SK-N-SH treated with all-trans-retinoic acid at 6 μM for 48 hours (cell line): ENCODE data around the gene OR1Q1.

ENCODE experiments used
- ATAC-seq: fragments of 200-7000 bp; cut with Tn5 transposase; 3 replicates; pipeline ENCODE4 v1.9.1; 2020; ENCODE audit warnings: mild to moderate bottlenecking, moderate library complexity
- ARNTL ChIP-seq: fragments of 450-650 bp; formaldehyde crosslinking; IDR thresholded peaks from 2 replicates; pipeline ENCODE4 v1.5.0; 2020; ENCODE audit warnings: low read depth, mild to moderate bottlenecking, moderate library complexity, borderline replicate concordance
- BACH2 ChIP-seq: fragments of 250-450 bp; sonication (Bioruptor Pico); IDR thresholded peaks from 2 replicates; pipeline ENCODE4 v1.9.0; 2021; ENCODE audit warnings: mild to moderate bottlenecking, borderline replicate concordance
- CREB5 ChIP-seq: fragments of 250-450 bp; sonication (Bioruptor Pico); IDR thresholded peaks from 2 replicates; pipeline ENCODE4 v1.5.1; 2020; ENCODE audit warnings: low read depth, mild to moderate bottlenecking, moderate library complexity
- GLIS3 ChIP-seq: fragments of 250-450 bp; sonication (Bioruptor Pico); IDR thresholded peaks from 2 replicates; pipeline ENCODE4 v1.5.0; 2020; ENCODE audit warnings: mild to moderate bottlenecking, moderate library complexity
- OSR1 ChIP-seq: fragments of 250-450 bp; sonication (Bioruptor Pico); IDR thresholded peaks from 2 replicates; pipeline ENCODE4 v1.8.0; 2022; ENCODE audit warnings: moderate library complexity, mild to moderate bottlenecking, inconsistent platforms
- SNAI2 ChIP-seq: fragments of 250-450 bp; sonication (Bioruptor Pico); IDR thresholded peaks from 2 replicates; pipeline ENCODE4 v1.5.0; 2020; ENCODE audit warnings: mild to moderate bottlenecking, moderate library complexity
- TCF4 ChIP-seq: fragments of 250-450 bp; sonication (Bioruptor Pico); IDR thresholded peaks from 2 replicates; pipeline ENCODE4 v1.8.0; 2021; ENCODE audit warnings: mild to moderate bottlenecking, moderate library complexity, borderline replicate concordance
- TOX ChIP-seq: fragments of 250-450 bp; sonication (Bioruptor Pico); IDR thresholded peaks from 2 replicates; pipeline ENCODE4 v1.8.0; 2021; ENCODE audit warnings: mild to moderate bottlenecking, moderate library complexity, borderline replicate concordance
- ZC3H10 ChIP-seq: fragments of 250-450 bp; sonication (Bioruptor Pico); IDR thresholded peaks from 2 replicates; pipeline ENCODE4 v1.5.1; 2021; ENCODE audit warnings: mild to moderate bottlenecking, moderate library complexity
- ZFP30 ChIP-seq: fragments of 450-650 bp; formaldehyde crosslinking; IDR thresholded peaks from 2 replicates; pipeline ENCODE4 v1.5.0; 2022; ENCODE audit warnings: mild to moderate bottlenecking, moderate library complexity
- ZNF565 ChIP-seq: fragments of 450-650 bp; formaldehyde crosslinking; conservative IDR thresholded peaks from 2 replicates; pipeline ENCODE4 v1.5.0; 2020; ENCODE audit warnings: low read depth, mild to moderate bottlenecking, moderate library complexity
- ZNF70 ChIP-seq: fragments of 450-650 bp; formaldehyde crosslinking; IDR thresholded peaks from 2 replicates; pipeline ENCODE4 v1.5.0; 2020; ENCODE audit warnings: mild to moderate bottlenecking, moderate library complexity
- ZNF8 ChIP-seq: fragments of 450-650 bp; formaldehyde crosslinking; IDR thresholded peaks from 2 replicates; pipeline ENCODE4 v1.5.0; 2020; ENCODE audit warnings: mild to moderate bottlenecking, moderate library complexity
- TF ChIP-seq, protein P1 (sequence below): fragments of 250-450 bp; sonication (Bioruptor Pico); IDR thresholded peaks from 2 replicates; pipeline ENCODE4 v1.8.0; 2020; ENCODE audit warnings: mild to moderate bottlenecking, moderate library complexity, borderline replicate concordance
- TF ChIP-seq, protein P2 (sequence below): fragments of 250-450 bp; sonication (Bioruptor Pico); IDR thresholded peaks from 2 replicates; pipeline ENCODE4 v1.5.1; 2021; ENCODE audit warnings: mild to moderate bottlenecking, moderate library complexity

OR1Q1 gene

GRCh38 chr9:122656378-122656777 lies 41.8 kb downstream of the OR1Q1 start:
- TF ChIP-seq TCF4 (CRISPR knock-in tag) (no peak), OSR1 (CRISPR knock-in tag) (no peak), CREB5 (no peak), ZNF8 (CRISPR knock-in tag) (no peak), ZFP30 (CRISPR knock-in tag) (no peak), ARNTL (no peak), ZNF565 (no peak)
- TF ChIP-seq, protein P1, sequence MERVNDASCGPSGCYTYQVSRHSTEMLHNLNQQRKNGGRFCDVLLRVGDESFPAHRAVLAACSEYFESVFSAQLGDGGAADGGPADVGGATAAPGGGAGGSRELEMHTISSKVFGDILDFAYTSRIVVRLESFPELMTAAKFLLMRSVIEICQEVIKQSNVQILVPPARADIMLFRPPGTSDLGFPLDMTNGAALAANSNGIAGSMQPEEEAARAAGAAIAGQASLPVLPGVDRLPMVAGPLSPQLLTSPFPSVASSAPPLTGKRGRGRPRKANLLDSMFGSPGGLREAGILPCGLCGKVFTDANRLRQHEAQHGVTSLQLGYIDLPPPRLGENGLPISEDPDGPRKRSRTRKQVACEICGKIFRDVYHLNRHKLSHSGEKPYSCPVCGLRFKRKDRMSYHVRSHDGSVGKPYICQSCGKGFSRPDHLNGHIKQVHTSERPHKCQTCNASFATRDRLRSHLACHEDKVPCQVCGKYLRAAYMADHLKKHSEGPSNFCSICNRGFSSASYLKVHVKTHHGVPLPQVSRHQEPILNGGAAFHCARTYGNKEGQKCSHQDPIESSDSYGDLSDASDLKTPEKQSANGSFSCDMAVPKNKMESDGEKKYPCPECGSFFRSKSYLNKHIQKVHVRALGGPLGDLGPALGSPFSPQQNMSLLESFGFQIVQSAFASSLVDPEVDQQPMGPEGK (CRISPR knock-in tag) = no peak
- TF ChIP-seq, protein P2, sequence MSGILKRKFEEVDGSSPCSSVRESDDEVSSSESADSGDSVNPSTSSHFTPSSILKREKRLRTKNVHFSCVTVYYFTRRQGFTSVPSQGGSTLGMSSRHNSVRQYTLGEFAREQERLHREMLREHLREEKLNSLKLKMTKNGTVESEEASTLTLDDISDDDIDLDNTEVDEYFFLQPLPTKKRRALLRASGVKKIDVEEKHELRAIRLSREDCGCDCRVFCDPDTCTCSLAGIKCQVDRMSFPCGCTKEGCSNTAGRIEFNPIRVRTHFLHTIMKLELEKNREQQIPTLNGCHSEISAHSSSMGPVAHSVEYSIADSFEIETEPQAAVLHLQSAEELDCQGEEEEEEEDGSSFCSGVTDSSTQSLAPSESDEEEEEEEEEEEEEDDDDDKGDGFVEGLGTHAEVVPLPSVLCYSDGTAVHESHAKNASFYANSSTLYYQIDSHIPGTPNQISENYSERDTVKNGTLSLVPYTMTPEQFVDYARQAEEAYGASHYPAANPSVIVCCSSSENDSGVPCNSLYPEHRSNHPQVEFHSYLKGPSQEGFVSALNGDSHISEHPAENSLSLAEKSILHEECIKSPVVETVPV (CRISPR knock-in tag) = no peak
- TF ChIP-seq, all 23 proteins: peak for 0
- ATAC-seq = no peak

GRCh38 chr9:122657527-122657926 lies 43.0 kb downstream of the OR1Q1 start, which contains the start of gene OR1B1:
TSS of gene OR1B1 (minus strand) at chr9:122657627.
- TF ChIP-seq BACH2 (CRISPR knock-in tag) (no peak), ZFP30 (CRISPR knock-in tag) (no peak), GLIS3 (no peak), ZC3H10 (CRISPR knock-in tag) (no peak)
- no peak for ATAC-seq

GRCh38 chr9:122661416-122661815 lies 46.9 kb downstream of the OR1Q1 start, which contains the start of gene OR1L1:
TSS of gene OR1L1 (plus strand) at chr9:122661716. CDS start at chr9:122661716, 0 bp downstream.
- no peak for ATAC-seq
- no peak for TF ChIP-seq OSR1 (CRISPR knock-in tag)
- TF ChIP-seq TOX (CRISPR knock-in tag) = no peak
- no peak for TF ChIP-seq ZFP30 (CRISPR knock-in tag)
- no peak for TF ChIP-seq BACH2 (CRISPR knock-in tag)
- no peak for TF ChIP-seq ZNF70 (CRISPR knock-in tag)
- TF ChIP-seq SNAI2 = no peak
- TF ChIP-seq, all 23 proteins: peak for 0
